ENCODE measurements around the gene ANKRD39. TPM values are rescaled to one million over a fixed set of nuclear protein-coding genes. Genes with fewer than 3 reads are reported as not detected.

ANKRD39 gene
- total RNA-seq, 1 donor, result 4.3 TPM

- no peaks in the 10 kb centered on the region for H3K27me3 ChIP-seq (ENCODE audit: insufficient read depth, low read length)
- no peak overlapping the region for H3K4me3 ChIP-seq (ENCODE audit: low read length)
- no peaks in the 10 kb centered on the region for H3K9me3 ChIP-seq (ENCODE audit: low read depth, low read length)
- H3K4me1 ChIP-seq (ENCODE audit: insufficient read depth, low read length), result peaks cover 44% of the 10 kb centered on the region
Observed at GRCh38 chr2:96821113-96821675, 36.6 kb downstream of the ANKRD39 start.

- Histone ChIP-seq H3K9me3 (ENCODE audit: low read depth, low read length) (no peaks in the 10 kb centered on the region), H3K4me1 (ENCODE audit: insufficient read depth, low read length) (peaks cover 49% of the 10 kb centered on the region), H3K4me3 (ENCODE audit: low read length) (no peak overlapping the region), H3K27me3 (ENCODE audit: insufficient read depth, low read length) (no peaks in the 10 kb centered on the region)
Observed at GRCh38 chr2:96819876-96820511, 37.8 kb downstream of the ANKRD39 start.

- Histone ChIP-seq H3K9me3 (ENCODE audit: low read depth, low read length) (no peaks in the 10 kb centered on the region), H3K4me3 (ENCODE audit: low read length) (no peak overlapping the region), H3K27me3 (ENCODE audit: insufficient read depth, low read length) (no peaks in the 10 kb centered on the region), H3K4me1 (ENCODE audit: insufficient read depth, low read length) (peaks cover 49% of the 10 kb centered on the region)
Observed at GRCh38 chr2:96819128-96819875, 38.5 kb downstream of the ANKRD39 start.

- H3K4me1 ChIP-seq (ENCODE audit: insufficient read depth, low read length), result peaks cover 49% of the 10 kb centered on the region
- no peaks in the 10 kb centered on the region for H3K27me3 ChIP-seq (ENCODE audit: insufficient read depth, low read length)
- no peak overlapping the region for H3K4me3 ChIP-seq (ENCODE audit: low read length)
- H3K9me3 ChIP-seq (ENCODE audit: low read depth, low read length), result no peaks in the 10 kb centered on the region
Observed at GRCh38 chr2:96817882-96818281, 39.9 kb downstream of the ANKRD39 start.

- peak overlapping the region; percentile 77 for H3K4me3 ChIP-seq (ENCODE audit: low read length)
- H3K9me3 ChIP-seq (ENCODE audit: low read depth, low read length), result no peaks in the 10 kb centered on the region
- peaks cover 49% of the 10 kb centered on the region for H3K4me1 ChIP-seq (ENCODE audit: insufficient read depth, low read length)
- H3K27me3 ChIP-seq (ENCODE audit: insufficient read depth, low read length), result no peaks in the 10 kb centered on the region
Observed at GRCh38 chr2:96816836-96817702, 40.7 kb downstream of the ANKRD39 start.

- H3K4me1 ChIP-seq (ENCODE audit: insufficient read depth, low read length), result peaks cover 48% of the 10 kb centered on the region
- H3K27me3 ChIP-seq (ENCODE audit: insufficient read depth, low read length), result no peaks in the 10 kb centered on the region
- H3K9me3 ChIP-seq (ENCODE audit: low read depth, low read length), result no peaks in the 10 kb centered on the region
- H3K4me3 ChIP-seq (ENCODE audit: low read length), result peak within 1 kb of the TSS; percentile 77
Observed at GRCh38 chr2:96816127-96816835, 41.5 kb downstream of the ANKRD39 start, which contains the start of gene CNNM3. Gene CNNM3, plus strand, starts transcription at chr2:96816268. Its CDS starts 10 bp downstream, at chr2:96816278.

GRCh38 chr2:96815326-96816126 is 42.3 kb downstream of the ANKRD39 start:
- Histone ChIP-seq H3K27me3 (ENCODE audit: insufficient read depth, low read length) (no peaks in the 10 kb centered on the region), H3K4me3 (ENCODE audit: low read length) (peak overlapping the region; percentile 77), H3K9me3 (ENCODE audit: low read depth, low read length) (no peaks in the 10 kb centered on the region), H3K4me1 (ENCODE audit: insufficient read depth, low read length) (peaks cover 41% of the 10 kb centered on the region)

GRCh38 chr2:96813656-96814055 is 44.2 kb downstream of the ANKRD39 start:
- no peaks in the 10 kb centered on the region for H3K27me3 ChIP-seq (ENCODE audit: insufficient read depth, low read length)
- H3K4me3 ChIP-seq (ENCODE audit: low read length), result no peak overlapping the region
- peaks cover 22% of the 10 kb centered on the region for H3K4me1 ChIP-seq (ENCODE audit: insufficient read depth, low read length)
- no peaks in the 10 kb centered on the region for H3K9me3 ChIP-seq (ENCODE audit: low read depth, low read length)

- peaks cover 16% of the 10 kb centered on the region for H3K4me1 ChIP-seq (ENCODE audit: insufficient read depth, low read length)
- H3K27me3 ChIP-seq (ENCODE audit: insufficient read depth, low read length), result no peaks in the 10 kb centered on the region
- H3K4me3 ChIP-seq (ENCODE audit: low read length), result no peak overlapping the region
- no peaks in the 10 kb centered on the region for H3K9me3 ChIP-seq (ENCODE audit: low read depth, low read length)
Observed at GRCh38 chr2:96811917-96812316, 45.9 kb downstream of the ANKRD39 start.

- H3K9me3 ChIP-seq (ENCODE audit: low read depth, low read length), result no peaks in the 10 kb centered on the region
- no peaks in the 10 kb centered on the region for H3K27me3 ChIP-seq (ENCODE audit: insufficient read depth, low read length)
- H3K4me1 ChIP-seq (ENCODE audit: insufficient read depth, low read length), result peaks cover 20% of the 10 kb centered on the region
- no peak overlapping the region for H3K4me3 ChIP-seq (ENCODE audit: low read length)
Observed at GRCh38 chr2:96810783-96811192, 47.0 kb downstream of the ANKRD39 start.

- Histone ChIP-seq H3K4me3 (ENCODE audit: low read length) (no peak overlapping the region), H3K4me1 (ENCODE audit: insufficient read depth, low read length) (peaks cover 16% of the 10 kb centered on the region), H3K9me3 (ENCODE audit: low read depth, low read length) (no peaks in the 10 kb centered on the region), H3K27me3 (ENCODE audit: insufficient read depth, low read length) (no peaks in the 10 kb centered on the region)
Observed at GRCh38 chr2:96809951-96810782, 47.6 kb downstream of the ANKRD39 start.

- Histone ChIP-seq H3K4me3 (ENCODE audit: low read length) (no peak overlapping the region), H3K27me3 (ENCODE audit: insufficient read depth, low read length) (no peaks in the 10 kb centered on the region), H3K4me1 (ENCODE audit: insufficient read depth, low read length) (peaks cover 15% of the 10 kb centered on the region), H3K9me3 (ENCODE audit: low read depth, low read length) (no peaks in the 10 kb centered on the region)
Observed at GRCh38 chr2:96809216-96809882, 48.5 kb downstream of the ANKRD39 start.

All from mononuclear cell (primary cell).